GM12873 (cell line): Measurements from ENCODE around the gene CCDC190.

Experiments
- CTCF ChIP-seq: IDR thresholded peaks from 2 replicates; pipeline ENCODE4 v1.5.1; 2012; ENCODE audit warnings: low read depth, mild to moderate bottlenecking, moderate library complexity, low read length, control low read depth; ENCODE audit not compliant: insufficient read depth; ENCODE audit errors: missing control alignments

The CCDC190 gene

GRCh38 chr1:162846256-162847212 lies 14.4 kb downstream of the CCDC190 start:
- no peak for TF ChIP-seq CTCF

DNA sequence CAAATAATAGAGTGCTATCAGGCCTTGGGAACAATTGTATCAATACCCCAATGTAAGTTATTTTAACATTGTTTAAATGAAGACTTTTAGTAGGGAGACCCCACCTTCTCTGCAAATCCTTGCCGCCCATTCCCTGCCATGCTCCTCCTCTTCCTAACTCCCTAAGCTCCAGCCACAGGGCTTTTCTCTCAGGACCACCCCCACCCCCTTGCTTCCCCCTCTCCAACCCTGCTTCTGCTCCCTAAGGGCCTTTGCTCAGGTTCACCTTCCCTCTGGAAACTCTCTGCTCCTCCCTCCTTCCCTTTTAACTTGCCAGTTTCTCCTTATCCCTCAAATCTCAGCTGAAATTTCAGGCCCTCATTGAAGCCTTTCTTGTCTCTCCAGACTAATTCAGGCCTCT lies 16.8 kb downstream of the CCDC190 start:
- no peak for TF ChIP-seq CTCF

DNA sequence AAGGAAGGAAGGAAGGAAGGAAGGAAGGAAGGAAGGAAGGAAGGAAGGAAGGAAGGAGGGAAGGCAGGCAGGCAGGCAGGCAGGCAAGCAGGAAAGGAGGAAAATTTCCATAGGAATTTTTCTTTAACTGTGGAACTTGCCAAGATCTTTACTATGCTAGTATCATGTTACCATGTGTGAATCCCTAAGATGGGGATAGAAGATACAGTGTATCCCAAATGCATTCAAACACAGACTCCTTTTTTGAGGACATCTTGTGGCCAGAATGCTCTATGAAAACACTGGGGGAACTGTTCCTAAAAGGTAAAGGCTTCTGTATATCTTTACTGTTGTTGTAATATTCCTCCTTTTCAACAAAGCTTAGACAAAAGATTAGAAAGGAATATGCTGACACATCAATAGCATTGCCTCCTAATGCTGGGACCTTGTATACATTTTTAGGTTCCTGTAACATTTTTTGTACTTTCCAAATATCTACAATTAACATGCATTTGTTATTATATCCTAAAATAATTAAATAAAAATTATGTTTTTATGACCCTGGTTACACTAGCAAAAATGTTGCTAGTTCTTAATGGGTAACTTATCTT lies 20.6 kb downstream of the CCDC190 start:
- TF ChIP-seq CTCF: no peak

DNA sequence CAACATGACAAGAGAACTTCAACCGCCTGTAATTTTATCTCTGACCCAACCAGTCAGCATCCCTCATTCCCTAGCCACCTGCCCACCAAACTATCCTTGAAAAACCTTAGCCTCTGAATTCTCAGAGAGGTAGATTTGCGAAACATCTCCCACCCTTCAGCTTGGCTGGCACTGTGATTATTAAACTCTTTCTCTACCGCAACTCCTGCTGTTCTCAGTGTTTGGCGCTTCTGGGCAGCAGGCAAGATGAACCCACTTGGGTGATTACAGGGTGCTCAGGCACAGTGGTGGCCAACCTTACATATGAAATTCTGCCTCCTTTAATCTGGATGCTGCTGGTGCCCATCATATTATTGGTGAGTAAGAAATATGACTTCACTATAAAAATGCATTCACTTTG lies 22.1 kb downstream of the CCDC190 start:
- TF ChIP-seq CTCF: no peak

GRCh38 chr1:162835157-162835899 lies 25.6 kb downstream of the CCDC190 start:
- no peak for TF ChIP-seq CTCF

GRCh38 chr1:162832470-162832869 lies 28.5 kb downstream of the CCDC190 start:
- TF ChIP-seq CTCF: no peak

- TF ChIP-seq CTCF: no peak
These were observed 31.7 kb downstream of the CCDC190 start for GRCh38 chr1:162829268-162829667.
